ENCODE results near the gene GCNT2.

DNA sequence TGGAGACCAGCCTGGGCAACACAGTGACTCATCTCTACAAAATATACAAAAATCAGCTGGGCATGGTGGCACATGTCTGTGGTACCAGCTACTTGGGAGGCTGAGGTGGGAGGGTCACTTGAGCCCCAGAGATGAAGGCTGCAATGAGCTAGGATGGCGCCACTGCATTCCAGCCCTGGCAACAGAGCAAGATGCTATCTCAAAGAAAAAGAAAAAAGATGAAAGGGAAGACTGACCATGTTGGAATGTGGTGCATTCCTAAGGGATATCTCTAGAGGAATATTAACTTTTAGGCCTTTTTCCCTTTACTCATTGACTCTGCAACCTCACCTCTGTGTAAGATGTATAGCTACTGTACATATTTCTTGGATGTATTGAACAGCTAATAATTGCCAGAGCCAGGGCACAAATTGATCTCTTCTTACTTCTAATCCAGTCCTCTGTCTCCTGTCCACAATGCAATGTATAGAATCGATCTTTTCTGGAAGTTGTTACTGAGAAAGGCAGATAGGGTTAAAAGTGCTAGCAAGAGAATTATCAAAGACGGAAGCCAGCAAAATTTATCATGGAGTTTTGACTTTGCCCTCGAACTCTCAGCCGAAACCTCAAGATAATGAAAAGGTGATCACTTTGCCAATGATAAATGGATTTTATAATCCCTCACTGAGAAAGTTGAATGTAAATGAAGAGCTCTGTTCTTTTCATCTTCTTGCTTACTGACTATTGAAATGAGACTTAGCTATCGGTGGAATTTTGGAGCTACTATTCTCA is 46.3 kb downstream of the GCNT2 start:
- TF ChIP-seq NFYB (CRISPR knock-in tag; conservative IDR thresholded peaks at IDR 0.05; ENCODE audit: low read depth) (no peak), FOXK1 (CRISPR knock-in tag; IDR thresholded peaks at IDR 0.05) (no peak), NR1H2 (CRISPR knock-in tag; IDR thresholded peaks at IDR 0.05) (no peak), JUN (CRISPR knock-in tag; IDR thresholded peaks at IDR 0.05) (no peak)
- TF ChIP-seq, protein P1, sequence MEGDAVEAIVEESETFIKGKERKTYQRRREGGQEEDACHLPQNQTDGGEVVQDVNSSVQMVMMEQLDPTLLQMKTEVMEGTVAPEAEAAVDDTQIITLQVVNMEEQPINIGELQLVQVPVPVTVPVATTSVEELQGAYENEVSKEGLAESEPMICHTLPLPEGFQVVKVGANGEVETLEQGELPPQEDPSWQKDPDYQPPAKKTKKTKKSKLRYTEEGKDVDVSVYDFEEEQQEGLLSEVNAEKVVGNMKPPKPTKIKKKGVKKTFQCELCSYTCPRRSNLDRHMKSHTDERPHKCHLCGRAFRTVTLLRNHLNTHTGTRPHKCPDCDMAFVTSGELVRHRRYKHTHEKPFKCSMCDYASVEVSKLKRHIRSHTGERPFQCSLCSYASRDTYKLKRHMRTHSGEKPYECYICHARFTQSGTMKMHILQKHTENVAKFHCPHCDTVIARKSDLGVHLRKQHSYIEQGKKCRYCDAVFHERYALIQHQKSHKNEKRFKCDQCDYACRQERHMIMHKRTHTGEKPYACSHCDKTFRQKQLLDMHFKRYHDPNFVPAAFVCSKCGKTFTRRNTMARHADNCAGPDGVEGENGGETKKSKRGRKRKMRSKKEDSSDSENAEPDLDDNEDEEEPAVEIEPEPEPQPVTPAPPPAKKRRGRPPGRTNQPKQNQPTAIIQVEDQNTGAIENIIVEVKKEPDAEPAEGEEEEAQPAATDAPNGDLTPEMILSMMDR (IDR thresholded peaks at IDR 0.05), result no peak
- TF ChIP-seq, protein P2, sequence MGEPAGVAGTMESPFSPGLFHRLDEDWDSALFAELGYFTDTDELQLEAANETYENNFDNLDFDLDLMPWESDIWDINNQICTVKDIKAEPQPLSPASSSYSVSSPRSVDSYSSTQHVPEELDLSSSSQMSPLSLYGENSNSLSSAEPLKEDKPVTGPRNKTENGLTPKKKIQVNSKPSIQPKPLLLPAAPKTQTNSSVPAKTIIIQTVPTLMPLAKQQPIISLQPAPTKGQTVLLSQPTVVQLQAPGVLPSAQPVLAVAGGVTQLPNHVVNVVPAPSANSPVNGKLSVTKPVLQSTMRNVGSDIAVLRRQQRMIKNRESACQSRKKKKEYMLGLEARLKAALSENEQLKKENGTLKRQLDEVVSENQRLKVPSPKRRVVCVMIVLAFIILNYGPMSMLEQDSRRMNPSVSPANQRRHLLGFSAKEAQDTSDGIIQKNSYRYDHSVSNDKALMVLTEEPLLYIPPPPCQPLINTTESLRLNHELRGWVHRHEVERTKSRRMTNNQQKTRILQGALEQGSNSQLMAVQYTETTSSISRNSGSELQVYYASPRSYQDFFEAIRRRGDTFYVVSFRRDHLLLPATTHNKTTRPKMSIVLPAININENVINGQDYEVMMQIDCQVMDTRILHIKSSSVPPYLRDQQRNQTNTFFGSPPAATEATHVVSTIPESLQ (CRISPR knock-in tag; IDR thresholded peaks at IDR 0.05), result no peak
- TF ChIP-seq, protein P3, sequence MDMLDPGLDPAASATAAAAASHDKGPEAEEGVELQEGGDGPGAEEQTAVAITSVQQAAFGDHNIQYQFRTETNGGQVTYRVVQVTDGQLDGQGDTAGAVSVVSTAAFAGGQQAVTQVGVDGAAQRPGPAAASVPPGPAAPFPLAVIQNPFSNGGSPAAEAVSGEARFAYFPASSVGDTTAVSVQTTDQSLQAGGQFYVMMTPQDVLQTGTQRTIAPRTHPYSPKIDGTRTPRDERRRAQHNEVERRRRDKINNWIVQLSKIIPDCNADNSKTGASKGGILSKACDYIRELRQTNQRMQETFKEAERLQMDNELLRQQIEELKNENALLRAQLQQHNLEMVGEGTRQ (CRISPR knock-in tag; IDR thresholded peaks at IDR 0.05), result no peak
- TF ChIP-seq, protein P4, sequence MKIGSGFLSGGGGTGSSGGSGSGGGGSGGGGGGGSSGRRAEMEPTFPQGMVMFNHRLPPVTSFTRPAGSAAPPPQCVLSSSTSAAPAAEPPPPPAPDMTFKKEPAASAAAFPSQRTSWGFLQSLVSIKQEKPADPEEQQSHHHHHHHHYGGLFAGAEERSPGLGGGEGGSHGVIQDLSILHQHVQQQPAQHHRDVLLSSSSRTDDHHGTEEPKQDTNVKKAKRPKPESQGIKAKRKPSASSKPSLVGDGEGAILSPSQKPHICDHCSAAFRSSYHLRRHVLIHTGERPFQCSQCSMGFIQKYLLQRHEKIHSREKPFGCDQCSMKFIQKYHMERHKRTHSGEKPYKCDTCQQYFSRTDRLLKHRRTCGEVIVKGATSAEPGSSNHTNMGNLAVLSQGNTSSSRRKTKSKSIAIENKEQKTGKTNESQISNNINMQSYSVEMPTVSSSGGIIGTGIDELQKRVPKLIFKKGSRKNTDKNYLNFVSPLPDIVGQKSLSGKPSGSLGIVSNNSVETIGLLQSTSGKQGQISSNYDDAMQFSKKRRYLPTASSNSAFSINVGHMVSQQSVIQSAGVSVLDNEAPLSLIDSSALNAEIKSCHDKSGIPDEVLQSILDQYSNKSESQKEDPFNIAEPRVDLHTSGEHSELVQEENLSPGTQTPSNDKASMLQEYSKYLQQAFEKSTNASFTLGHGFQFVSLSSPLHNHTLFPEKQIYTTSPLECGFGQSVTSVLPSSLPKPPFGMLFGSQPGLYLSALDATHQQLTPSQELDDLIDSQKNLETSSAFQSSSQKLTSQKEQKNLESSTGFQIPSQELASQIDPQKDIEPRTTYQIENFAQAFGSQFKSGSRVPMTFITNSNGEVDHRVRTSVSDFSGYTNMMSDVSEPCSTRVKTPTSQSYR (CRISPR knock-in tag; IDR thresholded peaks at IDR 0.05), result no peak
- TF ChIP-seq, protein P5, sequence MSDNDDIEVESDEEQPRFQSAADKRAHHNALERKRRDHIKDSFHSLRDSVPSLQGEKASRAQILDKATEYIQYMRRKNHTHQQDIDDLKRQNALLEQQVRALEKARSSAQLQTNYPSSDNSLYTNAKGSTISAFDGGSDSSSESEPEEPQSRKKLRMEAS (CRISPR knock-in tag; IDR thresholded peaks at IDR 0.05), result no peak
- TF ChIP-seq, protein P6, sequence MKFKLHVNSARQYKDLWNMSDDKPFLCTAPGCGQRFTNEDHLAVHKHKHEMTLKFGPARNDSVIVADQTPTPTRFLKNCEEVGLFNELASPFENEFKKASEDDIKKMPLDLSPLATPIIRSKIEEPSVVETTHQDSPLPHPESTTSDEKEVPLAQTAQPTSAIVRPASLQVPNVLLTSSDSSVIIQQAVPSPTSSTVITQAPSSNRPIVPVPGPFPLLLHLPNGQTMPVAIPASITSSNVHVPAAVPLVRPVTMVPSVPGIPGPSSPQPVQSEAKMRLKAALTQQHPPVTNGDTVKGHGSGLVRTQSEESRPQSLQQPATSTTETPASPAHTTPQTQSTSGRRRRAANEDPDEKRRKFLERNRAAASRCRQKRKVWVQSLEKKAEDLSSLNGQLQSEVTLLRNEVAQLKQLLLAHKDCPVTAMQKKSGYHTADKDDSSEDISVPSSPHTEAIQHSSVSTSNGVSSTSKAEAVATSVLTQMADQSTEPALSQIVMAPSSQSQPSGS (CRISPR knock-in tag; IDR thresholded peaks at IDR 0.05; ENCODE audit: borderline replicate concordance, low read depth), result no peak
